Islet precursor cell (in vitro differentiated cells): Measurements from ENCODE around the gene DLEC1.
A peak's percentile ranks its signal among the peaks of the same experiment; 100 is the strongest.
"Not testable (repeated sequence)": the region's sequence is repeated elsewhere in the genome, so short reads cannot be mapped to it uniquely, and the experiment has no call there.

Experiments used
- DNase-seq: peaks from one replicate; pipeline ENCODE4 v3.0.0-alpha.2; 2018

Gene DLEC1

DNA sequence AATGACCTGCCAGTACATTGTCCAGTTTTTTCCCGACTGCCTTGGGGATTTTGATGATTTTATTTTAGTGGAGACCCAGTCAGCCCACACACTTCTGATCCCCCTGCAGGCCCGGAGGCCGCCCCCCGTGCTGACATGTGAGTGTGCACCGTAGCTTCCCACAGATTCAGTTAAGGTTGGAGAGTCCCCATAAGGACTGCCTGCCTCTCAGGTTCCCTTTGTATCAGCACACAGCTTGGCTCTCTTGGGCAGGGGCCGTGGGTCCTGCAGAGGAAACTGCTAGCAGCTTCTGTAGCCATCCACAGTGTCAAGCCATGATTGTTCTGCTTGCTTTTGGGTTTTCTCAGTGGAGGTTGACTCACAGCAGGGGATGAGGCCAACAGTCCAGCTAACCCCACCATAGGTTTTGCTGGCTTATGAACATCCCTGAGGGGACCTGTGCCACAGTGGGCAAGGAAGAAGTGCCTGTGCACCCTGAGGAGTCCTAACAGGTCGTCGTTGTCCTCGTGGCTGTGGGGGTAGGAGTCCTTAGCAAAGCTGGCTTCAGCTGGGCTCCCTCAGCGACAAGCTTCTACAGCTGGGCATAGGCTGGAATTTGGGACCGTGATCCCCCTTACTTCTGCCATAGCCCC is 46.4 kb downstream of the DLEC1 start:
- no peak for DNase-seq

GRCh38 chr3:38085943-38086324 is 46.9 kb downstream of the DLEC1 start:
- DNase-seq: no peak

GRCh38 chr3:38086496-38086895 is 47.5 kb downstream of the DLEC1 start:
- DNase-seq: no peak

DNA sequence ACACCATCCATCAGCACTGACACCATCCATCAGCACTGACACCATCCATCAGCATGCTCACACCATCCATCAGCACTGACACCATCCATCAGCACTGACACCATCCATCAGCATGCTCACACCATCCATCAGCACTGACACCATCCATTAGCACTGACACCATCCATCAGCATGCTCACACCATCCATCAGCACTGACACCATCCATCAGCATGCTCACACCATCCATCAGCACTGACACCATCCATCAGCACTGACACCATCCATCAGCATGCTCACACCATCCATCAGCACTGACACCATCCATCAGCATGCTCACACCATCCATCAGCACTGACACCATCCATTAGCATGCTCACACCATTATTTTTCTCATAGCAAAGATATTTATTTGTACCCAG is 48.3 kb downstream of the DLEC1 start:
- DNase-seq: not testable (repeated sequence)

DNA sequence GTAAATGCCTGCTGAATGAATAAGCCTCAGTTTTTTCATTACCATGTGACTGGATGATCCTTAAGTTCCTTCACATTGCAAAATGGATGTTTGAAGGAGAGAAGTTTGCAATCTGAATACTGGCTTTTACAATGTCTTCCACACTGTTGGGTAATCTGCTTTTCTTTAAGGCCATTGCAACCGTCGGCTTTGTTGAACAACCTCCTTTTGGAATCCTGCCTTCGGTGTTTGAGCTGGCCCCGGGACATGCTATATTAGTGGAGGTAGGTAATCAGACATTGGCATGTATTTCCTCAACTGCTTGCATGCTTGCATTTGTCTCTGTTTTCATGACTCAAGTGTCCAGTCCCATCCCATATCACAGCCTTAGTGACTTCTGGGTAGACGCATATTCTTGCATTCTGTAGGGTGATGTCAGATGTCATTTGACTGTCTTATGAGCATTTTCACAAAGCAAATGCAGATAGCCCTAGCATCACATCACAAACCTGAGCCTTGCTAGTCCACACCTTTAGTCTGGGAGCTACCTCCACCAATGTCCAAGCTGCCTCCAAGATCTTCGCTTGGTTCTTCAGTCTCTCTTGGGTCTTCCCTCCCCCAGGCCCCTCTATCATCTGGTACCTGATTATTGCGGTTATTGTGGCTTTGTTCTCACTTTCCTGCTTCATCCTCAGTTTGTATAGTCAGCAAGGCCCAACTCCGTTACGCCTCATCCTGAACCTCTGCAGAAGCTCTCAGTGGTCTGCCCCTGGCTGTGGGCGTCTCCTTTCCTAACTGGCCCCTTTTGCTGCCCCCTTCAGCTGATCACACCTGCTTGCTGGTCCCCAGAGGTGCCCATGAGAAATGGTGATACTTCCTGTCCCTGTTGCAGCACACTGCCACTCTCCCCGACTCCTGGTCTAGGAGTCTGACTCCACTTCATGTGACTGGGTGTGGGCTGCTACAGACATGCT is 49.4 kb downstream of the DLEC1 start:
- DNase-seq: no peak

GRCh38 chr3:38089163-38089562 is 50.2 kb downstream of the DLEC1 start:
- no peak for DNase-seq

DNA sequence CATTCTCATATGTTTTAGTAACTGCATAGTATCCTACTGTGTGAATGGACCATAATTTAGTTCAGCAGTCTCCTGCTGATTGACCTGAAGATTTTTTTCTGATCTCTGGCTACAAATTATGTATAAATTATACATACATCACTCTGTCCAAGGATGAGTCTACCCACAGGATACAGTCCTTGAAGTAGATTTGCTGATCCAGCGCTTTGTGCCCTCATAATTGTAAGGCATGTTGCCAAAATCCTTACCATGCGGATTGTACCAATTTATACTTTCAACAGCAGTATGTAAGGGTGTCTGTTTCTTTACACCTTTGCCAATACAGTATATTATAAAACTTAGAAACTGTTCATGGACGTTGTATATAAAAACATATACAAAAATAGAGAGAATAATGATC is 51.4 kb downstream of the DLEC1 start:
- DNase-seq: no peak

DNA sequence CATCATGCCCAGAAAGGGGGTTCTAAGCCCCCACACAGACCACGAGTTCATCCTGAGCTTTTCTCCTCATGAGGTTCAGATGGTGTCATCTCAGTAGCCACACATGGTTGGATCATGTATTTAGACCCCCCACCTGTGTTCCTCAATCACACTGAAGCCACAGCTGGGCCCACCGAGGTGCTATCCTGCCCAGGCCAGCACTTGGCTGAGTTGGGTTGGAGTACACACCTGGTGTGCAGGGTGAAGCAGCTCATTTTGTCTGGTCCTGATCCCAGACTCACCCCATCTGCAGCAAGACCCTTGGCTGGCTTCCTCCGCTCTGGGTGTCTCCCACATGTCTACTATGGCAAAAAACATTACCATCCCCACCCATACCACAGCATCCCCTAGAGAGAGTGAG is 56.0 kb downstream of the DLEC1 start:
- no peak for DNase-seq

DNA sequence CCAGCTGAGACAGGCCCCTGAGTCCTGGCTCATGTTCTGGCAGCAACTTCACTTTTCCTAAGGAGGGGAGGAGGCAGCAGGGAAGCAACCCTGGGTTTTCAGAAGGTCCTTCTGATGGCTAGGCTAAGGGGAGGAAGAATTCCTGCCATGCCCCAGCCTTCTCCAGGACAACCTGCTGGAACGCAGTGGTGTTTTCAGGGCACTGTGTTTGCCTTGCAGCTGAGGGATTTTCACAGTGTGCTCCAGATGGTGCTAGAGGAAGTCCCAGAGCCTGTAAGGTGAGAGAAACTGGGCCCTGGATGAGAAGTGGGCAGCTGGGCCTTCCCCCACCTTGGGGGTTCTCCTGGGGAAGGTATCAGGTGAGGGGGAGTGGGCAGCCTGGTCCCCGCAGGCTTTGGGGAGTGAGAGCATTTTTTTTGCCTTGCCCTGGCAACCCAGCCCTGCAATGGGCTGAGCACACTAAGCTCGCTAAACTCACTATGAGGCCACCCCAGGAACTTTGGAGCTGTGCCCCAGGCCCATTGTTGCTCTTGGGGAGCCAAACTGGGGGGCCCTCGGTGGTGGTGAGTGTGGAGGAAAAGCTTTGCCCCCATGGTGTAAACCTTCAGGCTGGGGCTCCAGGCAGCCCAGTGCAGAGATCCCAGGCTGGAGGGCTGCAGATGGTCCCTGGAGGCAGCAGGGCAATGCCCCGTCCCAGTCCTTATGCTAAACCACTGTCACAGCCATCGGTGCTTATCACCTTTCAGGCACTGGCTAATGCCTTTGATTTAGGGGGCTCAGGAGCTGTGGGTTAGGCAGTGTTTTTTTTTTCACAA is 56.9 kb downstream of the DLEC1 start:
- peak; percentile 44 for DNase-seq

GRCh38 chr3:38097446-38098375 is 58.7 kb downstream of the DLEC1 start:
- peak; percentile 45 for DNase-seq

GRCh38 chr3:38098376-38098723 is 59.3 kb downstream of the DLEC1 start:
- no peak for DNase-seq

DNA sequence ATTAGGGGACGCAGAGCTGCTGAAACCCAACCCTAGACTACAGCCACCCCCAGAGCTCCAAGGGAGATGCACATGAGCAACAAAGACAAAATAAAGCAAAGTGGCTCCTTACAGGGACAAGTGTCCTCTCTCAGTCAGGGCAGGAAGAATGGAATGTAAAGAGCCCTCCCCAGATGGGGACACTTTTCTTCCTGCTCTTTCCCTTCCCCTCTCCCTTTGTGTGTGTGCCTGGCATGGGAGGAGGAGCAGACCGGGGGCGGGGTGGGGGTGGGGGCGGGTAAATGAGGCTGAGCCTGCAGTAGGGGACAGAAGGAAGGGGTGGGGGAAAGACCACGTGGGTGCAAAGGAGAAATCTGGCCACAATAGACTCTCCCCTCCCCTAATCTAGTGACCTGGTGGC is 60.5 kb downstream of the DLEC1 start:
- peak; percentile 50 for DNase-seq

DNA sequence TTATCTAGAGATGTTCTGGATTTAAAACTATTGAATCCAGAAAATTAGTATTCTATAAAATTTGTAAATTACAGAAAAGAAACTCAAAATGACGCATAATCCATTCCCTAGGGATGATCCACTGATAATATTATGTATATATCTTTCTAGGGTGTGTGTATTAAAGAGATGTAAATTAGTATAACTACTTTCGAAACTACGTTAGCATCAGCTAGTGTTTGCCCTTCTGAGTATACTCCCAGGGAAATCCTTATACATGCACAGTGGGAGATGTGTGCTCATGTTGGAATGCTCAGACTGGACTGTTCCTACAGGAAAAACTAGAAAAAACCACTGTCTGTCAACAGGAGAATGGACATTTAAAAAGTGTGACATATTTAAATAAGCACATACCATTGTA is 61.5 kb downstream of the DLEC1 start:
- DNase-seq: no peak

DNA sequence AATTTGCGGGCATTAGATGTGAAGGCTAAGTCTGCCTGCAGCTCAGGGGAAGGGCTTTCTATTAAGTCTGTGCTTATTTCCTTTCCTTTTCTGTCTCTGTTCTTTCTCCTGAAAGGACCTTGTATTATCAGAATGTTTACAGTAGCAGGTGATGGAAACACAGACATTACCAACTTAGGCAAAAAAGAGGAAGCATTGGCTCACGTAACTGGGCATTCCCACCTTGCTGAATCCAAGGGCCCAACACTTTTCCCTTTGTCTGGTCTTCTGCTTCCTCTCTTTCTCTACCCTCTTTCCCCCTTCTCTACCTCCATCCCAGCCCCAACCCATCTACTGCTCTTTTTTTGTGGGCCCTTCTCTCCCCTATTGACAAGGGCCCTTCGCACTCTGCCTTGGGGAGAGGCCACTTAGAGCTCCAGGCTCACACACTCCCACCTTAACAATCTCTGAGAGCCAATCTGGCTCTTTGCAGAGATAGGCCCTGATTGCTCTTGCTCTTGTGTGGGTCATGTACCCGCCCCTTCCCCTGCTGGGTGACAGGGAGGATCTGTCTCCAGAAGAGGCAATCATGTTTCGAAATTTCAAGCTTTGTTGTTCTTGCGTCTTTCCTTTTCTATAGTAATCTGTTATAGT is 62.9 kb downstream of the DLEC1 start:
- peak; percentile 45 for DNase-seq

- no peak for DNase-seq
Observed at GRCh38 chr3:38102444-38102814, 63.4 kb downstream of the DLEC1 start.

- DNase-seq: no peak
Observed at GRCh38 chr3:38105525-38105924, 66.5 kb downstream of the DLEC1 start.

DNA sequence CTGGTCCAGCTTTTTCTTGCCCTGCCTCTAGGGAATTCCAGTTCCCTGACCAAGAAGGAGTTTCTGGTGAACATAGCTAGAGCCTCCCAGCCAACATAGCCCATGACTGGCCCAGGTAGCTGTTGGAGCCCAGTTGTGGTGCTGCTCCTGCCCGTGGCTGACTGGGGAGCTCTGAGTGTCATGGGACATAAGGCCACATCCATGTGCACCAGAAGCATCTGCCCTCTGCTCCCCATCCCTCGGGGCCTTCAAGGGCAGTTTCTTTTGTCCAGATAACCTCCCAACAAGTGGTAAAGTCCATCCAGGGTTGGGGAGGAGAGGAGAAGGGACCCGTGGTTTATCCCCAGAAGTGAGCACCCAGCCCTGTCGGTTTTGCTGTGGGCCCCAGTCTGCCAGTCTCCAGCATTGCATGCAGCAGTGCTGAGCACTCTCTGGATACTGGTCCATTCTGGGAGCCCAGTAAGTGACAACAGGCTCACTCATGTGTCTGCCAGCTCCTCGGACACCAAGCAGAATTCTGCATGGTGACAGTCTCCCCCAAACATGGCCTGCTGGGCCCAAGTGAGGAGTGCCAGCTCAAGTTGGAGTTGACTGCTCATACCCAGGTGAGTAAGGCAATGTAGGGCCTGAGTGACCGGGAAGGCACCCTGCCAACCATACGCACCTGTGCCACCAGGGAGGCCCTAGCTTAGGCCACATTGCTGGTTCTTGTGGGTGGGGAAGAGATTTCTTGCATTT is 69.1 kb downstream of the DLEC1 start:
- DNase-seq: peak; percentile 49

GRCh38 chr3:38108649-38109579 is 69.9 kb downstream of the DLEC1 start:
- DNase-seq: peak; percentile 44

- peak; percentile 43 for DNase-seq
Observed at GRCh38 chr3:38109580-38110313, 70.7 kb downstream of the DLEC1 start.
